ENCODE data around the gene SATB2. TPM values are rescaled to one million over a fixed set of nuclear protein-coding genes. Genes with fewer than 3 reads are reported as not detected.
A peak's percentile ranks its signal among the peaks of the same experiment; 100 is the strongest.

The SATB2 gene
- total RNA-seq, 1 experiment from 2014 or later: 22.1 TPM

DNA sequence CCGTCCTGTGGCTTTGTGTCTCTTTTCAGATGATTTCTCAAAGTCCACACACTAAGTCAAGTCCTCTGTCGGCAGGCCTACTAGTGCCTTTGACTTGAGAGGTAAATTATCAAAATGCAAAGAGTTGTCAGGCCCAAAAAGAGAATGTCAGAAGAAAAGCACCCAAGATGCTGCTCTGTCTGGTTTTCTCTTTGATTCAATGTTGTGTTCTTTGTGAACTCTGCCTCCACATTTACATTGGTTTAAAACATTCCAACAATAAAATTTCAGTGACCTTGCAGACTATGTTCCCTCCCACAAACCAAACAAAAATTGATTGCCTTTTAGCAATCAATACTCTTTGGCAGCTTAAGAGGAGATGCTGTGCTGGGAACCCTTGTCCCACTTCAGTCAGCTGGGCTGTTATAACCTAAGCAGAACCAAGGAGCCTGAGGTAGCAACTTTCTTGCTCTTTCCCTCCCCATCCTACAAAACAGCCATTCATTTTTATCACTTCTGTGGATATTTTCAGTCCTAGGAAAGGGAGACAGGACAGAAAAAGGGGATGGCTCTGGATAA is 19.6 kb upstream of the SATB2 start:
- TF ChIP-seq MXD4 (CRISPR knock-in tag; IDR thresholded peaks at IDR 0.05; ENCODE audit: borderline replicate concordance): no peak
- TF ChIP-seq, protein P1, sequence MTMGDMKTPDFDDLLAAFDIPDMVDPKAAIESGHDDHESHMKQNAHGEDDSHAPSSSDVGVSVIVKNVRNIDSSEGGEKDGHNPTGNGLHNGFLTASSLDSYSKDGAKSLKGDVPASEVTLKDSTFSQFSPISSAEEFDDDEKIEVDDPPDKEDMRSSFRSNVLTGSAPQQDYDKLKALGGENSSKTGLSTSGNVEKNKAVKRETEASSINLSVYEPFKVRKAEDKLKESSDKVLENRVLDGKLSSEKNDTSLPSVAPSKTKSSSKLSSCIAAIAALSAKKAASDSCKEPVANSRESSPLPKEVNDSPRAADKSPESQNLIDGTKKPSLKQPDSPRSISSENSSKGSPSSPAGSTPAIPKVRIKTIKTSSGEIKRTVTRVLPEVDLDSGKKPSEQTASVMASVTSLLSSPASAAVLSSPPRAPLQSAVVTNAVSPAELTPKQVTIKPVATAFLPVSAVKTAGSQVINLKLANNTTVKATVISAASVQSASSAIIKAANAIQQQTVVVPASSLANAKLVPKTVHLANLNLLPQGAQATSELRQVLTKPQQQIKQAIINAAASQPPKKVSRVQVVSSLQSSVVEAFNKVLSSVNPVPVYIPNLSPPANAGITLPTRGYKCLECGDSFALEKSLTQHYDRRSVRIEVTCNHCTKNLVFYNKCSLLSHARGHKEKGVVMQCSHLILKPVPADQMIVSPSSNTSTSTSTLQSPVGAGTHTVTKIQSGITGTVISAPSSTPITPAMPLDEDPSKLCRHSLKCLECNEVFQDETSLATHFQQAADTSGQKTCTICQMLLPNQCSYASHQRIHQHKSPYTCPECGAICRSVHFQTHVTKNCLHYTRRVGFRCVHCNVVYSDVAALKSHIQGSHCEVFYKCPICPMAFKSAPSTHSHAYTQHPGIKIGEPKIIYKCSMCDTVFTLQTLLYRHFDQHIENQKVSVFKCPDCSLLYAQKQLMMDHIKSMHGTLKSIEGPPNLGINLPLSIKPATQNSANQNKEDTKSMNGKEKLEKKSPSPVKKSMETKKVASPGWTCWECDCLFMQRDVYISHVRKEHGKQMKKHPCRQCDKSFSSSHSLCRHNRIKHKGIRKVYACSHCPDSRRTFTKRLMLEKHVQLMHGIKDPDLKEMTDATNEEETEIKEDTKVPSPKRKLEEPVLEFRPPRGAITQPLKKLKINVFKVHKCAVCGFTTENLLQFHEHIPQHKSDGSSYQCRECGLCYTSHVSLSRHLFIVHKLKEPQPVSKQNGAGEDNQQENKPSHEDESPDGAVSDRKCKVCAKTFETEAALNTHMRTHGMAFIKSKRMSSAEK (CRISPR knock-in tag; IDR thresholded peaks at IDR 0.05; ENCODE audit: borderline replicate concordance): no peak
- no peak for TF ChIP-seq NR3C1 (CRISPR knock-in tag; conservative IDR thresholded peaks at IDR 0.05; ENCODE audit: low read depth)
- TF ChIP-seq JUN (CRISPR knock-in tag; IDR thresholded peaks at IDR 0.05): no peak
- TF ChIP-seq GTF2I (CRISPR knock-in tag; conservative IDR thresholded peaks at IDR 0.05): no peak
- no peak for TF ChIP-seq PRRX2 (CRISPR knock-in tag; IDR thresholded peaks at IDR 0.05)
- TF ChIP-seq, protein P2, sequence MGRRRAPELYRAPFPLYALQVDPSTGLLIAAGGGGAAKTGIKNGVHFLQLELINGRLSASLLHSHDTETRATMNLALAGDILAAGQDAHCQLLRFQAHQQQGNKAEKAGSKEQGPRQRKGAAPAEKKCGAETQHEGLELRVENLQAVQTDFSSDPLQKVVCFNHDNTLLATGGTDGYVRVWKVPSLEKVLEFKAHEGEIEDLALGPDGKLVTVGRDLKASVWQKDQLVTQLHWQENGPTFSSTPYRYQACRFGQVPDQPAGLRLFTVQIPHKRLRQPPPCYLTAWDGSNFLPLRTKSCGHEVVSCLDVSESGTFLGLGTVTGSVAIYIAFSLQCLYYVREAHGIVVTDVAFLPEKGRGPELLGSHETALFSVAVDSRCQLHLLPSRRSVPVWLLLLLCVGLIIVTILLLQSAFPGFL (CRISPR knock-in tag; IDR thresholded peaks at IDR 0.05; ENCODE audit: borderline replicate concordance): no peak
- TF ChIP-seq ZNF396 (CRISPR knock-in tag; IDR thresholded peaks at IDR 0.05; ENCODE audit: borderline replicate concordance): no peak
- TF ChIP-seq, protein P3, sequence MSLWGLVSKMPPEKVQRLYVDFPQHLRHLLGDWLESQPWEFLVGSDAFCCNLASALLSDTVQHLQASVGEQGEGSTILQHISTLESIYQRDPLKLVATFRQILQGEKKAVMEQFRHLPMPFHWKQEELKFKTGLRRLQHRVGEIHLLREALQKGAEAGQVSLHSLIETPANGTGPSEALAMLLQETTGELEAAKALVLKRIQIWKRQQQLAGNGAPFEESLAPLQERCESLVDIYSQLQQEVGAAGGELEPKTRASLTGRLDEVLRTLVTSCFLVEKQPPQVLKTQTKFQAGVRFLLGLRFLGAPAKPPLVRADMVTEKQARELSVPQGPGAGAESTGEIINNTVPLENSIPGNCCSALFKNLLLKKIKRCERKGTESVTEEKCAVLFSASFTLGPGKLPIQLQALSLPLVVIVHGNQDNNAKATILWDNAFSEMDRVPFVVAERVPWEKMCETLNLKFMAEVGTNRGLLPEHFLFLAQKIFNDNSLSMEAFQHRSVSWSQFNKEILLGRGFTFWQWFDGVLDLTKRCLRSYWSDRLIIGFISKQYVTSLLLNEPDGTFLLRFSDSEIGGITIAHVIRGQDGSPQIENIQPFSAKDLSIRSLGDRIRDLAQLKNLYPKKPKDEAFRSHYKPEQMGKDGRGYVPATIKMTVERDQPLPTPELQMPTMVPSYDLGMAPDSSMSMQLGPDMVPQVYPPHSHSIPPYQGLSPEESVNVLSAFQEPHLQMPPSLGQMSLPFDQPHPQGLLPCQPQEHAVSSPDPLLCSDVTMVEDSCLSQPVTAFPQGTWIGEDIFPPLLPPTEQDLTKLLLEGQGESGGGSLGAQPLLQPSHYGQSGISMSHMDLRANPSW (CRISPR knock-in tag; conservative IDR thresholded peaks at IDR 0.05; ENCODE audit: low read depth): no peak
- ChIA-PET POLR2A (interaction anchor here (1.1 kb wide), 1 partner anchor 1115 kb away, joined by 3 read pairs; no protein-coding TSS in a partner anchor), CTCF (interaction anchor here (0.6 to 4.2 kb wide), 3 partner anchors 9 to 821 kb away, joined by 3 to 29 read pairs (median 8); no protein-coding TSS in a partner anchor)
- ATAC-seq (no peak), DNase-seq (ENCODE audit: low spot score) (no peak)
- H3K4me1 Mint-ChIP-seq: 0 out of 2 replicates have a peak, but pooled peaks cover 3% of the 10 kb centered on the region
- no peaks in the 10 kb centered on the region for H3K36me3 Mint-ChIP-seq
- H3K27ac Mint-ChIP-seq: no peak overlapping the region
- no peak overlapping the region for H3K4me3 Mint-ChIP-seq
- H3K27me3 Mint-ChIP-seq (ENCODE audit: low read depth): peaks cover 12% of the 10 kb centered on the region
- no peaks in the 10 kb centered on the region for H3K9me3 Mint-ChIP-seq

DNA sequence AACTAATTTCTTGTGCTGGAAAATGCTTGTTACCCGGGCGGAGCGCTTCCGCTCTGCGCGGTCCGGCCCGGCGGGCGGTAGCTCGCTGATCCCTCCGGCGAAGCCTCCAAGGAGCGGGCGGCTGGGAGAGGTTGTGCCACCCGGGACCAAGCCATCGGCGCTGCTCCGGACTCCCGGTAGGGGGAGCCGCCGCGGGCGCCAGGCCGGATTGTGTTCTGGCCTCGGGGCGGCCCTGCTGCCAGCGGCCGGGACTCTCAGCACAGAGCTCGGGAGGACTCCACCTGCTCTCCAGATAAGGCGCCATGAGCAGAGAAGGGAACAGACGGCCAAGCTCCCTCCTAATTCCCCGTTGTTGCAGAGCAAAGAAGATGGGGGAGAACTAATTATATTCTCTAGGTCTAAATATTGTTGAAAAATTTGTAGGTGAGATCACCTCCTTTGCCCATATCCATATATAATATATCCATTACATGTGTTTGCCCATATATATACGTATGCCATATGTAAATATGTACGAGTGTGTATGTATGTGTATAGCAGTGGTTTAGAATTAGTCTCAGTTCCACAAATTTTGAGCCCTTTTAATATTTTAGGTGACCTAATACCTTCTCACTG is 13.8 kb upstream of the SATB2 start:
- CTCF ChIA-PET: interaction anchor here (0.6 to 6.9 kb wide), 42 partner anchors 9 to 1591 kb away, joined by 3 to 136 read pairs (median 4); partner anchors contain the start of gene SATB2
- Mint-ChIP-seq H3K27me3 (ENCODE audit: low read depth) (peaks cover 70% of the 10 kb centered on the region), H3K9me3 (no peaks in the 10 kb centered on the region), H3K36me3 (no peaks in the 10 kb centered on the region), H3K4me3 (peak overlapping the region; percentile 76), H3K4me1 (peaks cover 39% of the 10 kb centered on the region), H3K27ac (no peak overlapping the region)
- POLR2A ChIA-PET: no interaction called here
- peak; percentile 76 for ATAC-seq
- peak; percentile 94 for DNase-seq (ENCODE audit: low spot score)
- TF ChIP-seq IRF2 (CRISPR knock-in tag; IDR thresholded peaks at IDR 0.05; ENCODE audit: borderline replicate concordance, low read depth) (no peak), ZNF121 (CRISPR knock-in tag; IDR thresholded peaks at IDR 0.05) (no peak), ZNF138 (CRISPR knock-in tag; conservative IDR thresholded peaks at IDR 0.05) (no peak)
- TF ChIP-seq, protein P4, sequence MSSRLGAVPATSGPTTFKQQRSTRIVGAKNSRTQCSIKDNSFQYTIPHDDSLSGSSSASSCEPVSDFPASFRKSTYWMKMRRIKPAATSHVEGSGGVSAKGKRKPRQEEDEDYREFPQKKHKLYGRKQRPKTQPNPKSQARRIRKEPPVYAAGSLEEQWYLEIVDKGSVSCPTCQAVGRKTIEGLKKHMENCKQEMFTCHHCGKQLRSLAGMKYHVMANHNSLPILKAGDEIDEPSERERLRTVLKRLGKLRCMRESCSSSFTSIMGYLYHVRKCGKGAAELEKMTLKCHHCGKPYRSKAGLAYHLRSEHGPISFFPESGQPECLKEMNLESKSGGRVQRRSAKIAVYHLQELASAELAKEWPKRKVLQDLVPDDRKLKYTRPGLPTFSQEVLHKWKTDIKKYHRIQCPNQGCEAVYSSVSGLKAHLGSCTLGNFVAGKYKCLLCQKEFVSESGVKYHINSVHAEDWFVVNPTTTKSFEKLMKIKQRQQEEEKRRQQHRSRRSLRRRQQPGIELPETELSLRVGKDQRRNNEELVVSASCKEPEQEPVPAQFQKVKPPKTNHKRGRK (CRISPR knock-in tag; IDR thresholded peaks at IDR 0.05; ENCODE audit: borderline replicate concordance): no peak
- TF ChIP-seq, protein P5, sequence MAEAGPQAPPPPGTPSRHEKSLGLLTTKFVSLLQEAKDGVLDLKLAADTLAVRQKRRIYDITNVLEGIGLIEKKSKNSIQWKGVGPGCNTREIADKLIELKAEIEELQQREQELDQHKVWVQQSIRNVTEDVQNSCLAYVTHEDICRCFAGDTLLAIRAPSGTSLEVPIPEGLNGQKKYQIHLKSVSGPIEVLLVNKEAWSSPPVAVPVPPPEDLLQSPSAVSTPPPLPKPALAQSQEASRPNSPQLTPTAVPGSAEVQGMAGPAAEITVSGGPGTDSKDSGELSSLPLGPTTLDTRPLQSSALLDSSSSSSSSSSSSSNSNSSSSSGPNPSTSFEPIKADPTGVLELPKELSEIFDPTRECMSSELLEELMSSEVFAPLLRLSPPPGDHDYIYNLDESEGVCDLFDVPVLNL (CRISPR knock-in tag; IDR thresholded peaks at IDR 0.05; ENCODE audit: borderline replicate concordance, low read depth): no peak
- TF ChIP-seq, protein P6, sequence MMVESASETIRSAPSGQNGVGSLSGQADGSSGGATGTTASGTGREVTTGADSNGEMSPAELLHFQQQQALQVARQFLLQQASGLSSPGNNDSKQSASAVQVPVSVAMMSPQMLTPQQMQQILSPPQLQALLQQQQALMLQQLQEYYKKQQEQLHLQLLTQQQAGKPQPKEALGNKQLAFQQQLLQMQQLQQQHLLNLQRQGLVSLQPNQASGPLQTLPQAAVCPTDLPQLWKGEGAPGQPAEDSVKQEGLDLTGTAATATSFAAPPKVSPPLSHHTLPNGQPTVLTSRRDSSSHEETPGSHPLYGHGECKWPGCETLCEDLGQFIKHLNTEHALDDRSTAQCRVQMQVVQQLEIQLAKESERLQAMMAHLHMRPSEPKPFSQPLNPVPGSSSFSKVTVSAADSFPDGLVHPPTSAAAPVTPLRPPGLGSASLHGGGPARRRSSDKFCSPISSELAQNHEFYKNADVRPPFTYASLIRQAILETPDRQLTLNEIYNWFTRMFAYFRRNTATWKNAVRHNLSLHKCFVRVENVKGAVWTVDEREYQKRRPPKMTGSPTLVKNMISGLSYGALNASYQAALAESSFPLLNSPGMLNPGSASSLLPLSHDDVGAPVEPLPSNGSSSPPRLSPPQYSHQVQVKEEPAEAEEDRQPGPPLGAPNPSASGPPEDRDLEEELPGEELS (CRISPR knock-in tag; IDR thresholded peaks at IDR 0.05): no peak

All from WTC11 (cell line).